Endodermal cell (in vitro differentiated cells): Measurements from ENCODE around the gene DOP1A. TPM values are rescaled to one million over a fixed set of nuclear protein-coding genes. Genes with fewer than 3 reads are reported as not detected.

Experiments
- DNase-seq: peaks from one replicate; pipeline ENCODE4 v3.0.0-alpha.2; 2017
- H3K27ac ChIP-seq: 2 replicates; pipeline ENCODE4 v1.5.1; 2013; ENCODE audit warnings: mild to moderate bottlenecking, low read depth, low read length, moderate library complexity
- H3K27me3 ChIP-seq: 2 replicates; pipeline ENCODE4 v1.6.1; 2013; ENCODE audit warnings: mild to moderate bottlenecking, low read length, moderate library complexity; ENCODE audit not compliant: insufficient read depth, control insufficient read depth, poor library complexity, severe bottlenecking
- H3K36me3 ChIP-seq: 2 replicates; pipeline ENCODE4 v1.7.0; 2013; ENCODE audit warnings: mild to moderate bottlenecking, low read length, moderate library complexity; ENCODE audit not compliant: control insufficient read depth, insufficient read depth
- H3K4me1 ChIP-seq: one replicate; pipeline ENCODE4 v1.7.0; 2013; ENCODE audit warnings: low read length; ENCODE audit not compliant: control insufficient read depth, insufficient read depth
- H3K4me3 ChIP-seq: 2 replicates; pipeline ENCODE4 v1.5.1; 2013; ENCODE audit warnings: mild to moderate bottlenecking, low read length, moderate library complexity
- H3K9ac ChIP-seq: 2 replicates; pipeline ENCODE4 v1.6.1; 2013; ENCODE audit warnings: mild to moderate bottlenecking, low read length, moderate library complexity; ENCODE audit not compliant: poor library complexity, severe bottlenecking; ENCODE audit errors: extremely low read depth
- H3K9me3 ChIP-seq: 2 replicates; pipeline ENCODE4 v1.6.1; 2013; ENCODE audit warnings: mild to moderate bottlenecking, low read length, moderate library complexity; ENCODE audit not compliant: control insufficient read depth
- H3K27ac Mint-ChIP-seq: 2 replicates; pipeline ENCODE4 v1.8.0; 2020; ENCODE audit warnings: mixed read lengths
- H3K27me3 Mint-ChIP-seq: 2 replicates; pipeline ENCODE4 v1.8.0; 2021; ENCODE audit warnings: mild to moderate bottlenecking, mixed read lengths; ENCODE audit not compliant: insufficient read depth
- H3K36me3 Mint-ChIP-seq: 2 replicates; pipeline ENCODE4 v1.8.0; 2020; ENCODE audit warnings: low read depth, mixed read lengths
- H3K4me1 Mint-ChIP-seq: 2 replicates; pipeline ENCODE4 v1.8.0; 2020; ENCODE audit warnings: mixed read lengths
- H3K4me3 Mint-ChIP-seq: 2 replicates; pipeline ENCODE4 v1.8.0; 2020; ENCODE audit warnings: mild to moderate bottlenecking, moderate library complexity, mixed read lengths
- H3K9me3 Mint-ChIP-seq: 2 replicates; pipeline ENCODE4 v1.8.0; 2020; ENCODE audit warnings: mild to moderate bottlenecking, mixed read lengths
- WGBS, 2 experiments: methylation state at CpG; one replicate each; pipeline versions ENCODE4 v1.1.5 to v1.1.7; 2013; ENCODE audit warnings: missing lambda C conversion rate in 2 of 2, mixed read lengths in 1 of 2; ENCODE audit not compliant: insufficient coverage in 1 of 2, insufficient read length in 1 of 2; 5-methylcytosine and 5-hydroxymethylcytosine counted together
- total RNA-seq, 2 donors: library from RNA; stranded (reverse); fragmentation: NEBNext Ultra II Directional in 1 of 2; extraction: Animal tissue kit (Norgen Biotek cat#: 25700) in 1 of 2; gene quantifications; 2 replicates in 1 of 2; 3 replicates in 1 of 2; pipeline ENCODE4 v1.2.1, GENCODE V29; 2021
- TF ChIP-seq, protein P1 (sequence below): fragments of 200-600 bp; sonication (generic); conservative IDR thresholded peaks from 2 replicates; pipeline ENCODE4 v1.5.0; 2021; ENCODE audit warnings: antibody characterized with exemption, mild to moderate bottlenecking

Gene DOP1A
- total RNA-seq, 2 donors from 2014 or later = 32.2 to 36.0 TPM

GRCh38 chr6:83069633-83070032, 2.2 kb downstream of the DOP1A start:
- H3K36me3 ChIP-seq = peaks cover 2% of the 10 kb centered on the region
- peak overlapping the region; percentile 74 for H3K4me3 Mint-ChIP-seq

DNA sequence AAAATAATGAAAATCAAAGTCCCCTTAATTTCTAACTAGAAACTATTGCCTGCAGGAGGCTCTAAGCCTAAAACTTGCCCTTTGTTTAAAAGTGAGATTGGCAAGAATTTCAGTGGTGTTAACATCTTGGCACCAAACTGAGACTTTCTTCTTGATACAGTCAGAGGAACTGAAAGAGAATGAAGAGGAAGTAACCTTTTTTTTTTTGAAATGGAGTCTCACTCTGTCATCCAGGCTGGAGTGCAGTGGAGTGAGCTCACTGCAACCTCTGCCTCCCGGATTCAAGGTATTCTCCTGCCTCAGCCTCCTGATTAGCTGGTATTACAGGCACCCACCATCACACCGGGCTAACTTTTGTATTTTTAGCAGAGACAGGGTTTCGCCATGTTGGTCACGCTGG, 3.6 kb downstream of the DOP1A start:
- DNase-seq = peak; percentile 45
- Mint-ChIP-seq H3K27me3 (no peaks in the 10 kb centered on the region), H3K4me1 (peaks cover 38% of the 10 kb centered on the region), H3K4me3 (peak overlapping the region; percentile 33), H3K36me3 (peaks cover 18% of the 10 kb centered on the region), H3K27ac (peak overlapping the region; percentile 80), H3K9me3 (peaks cover under 1% of the 10 kb centered on the region)
- TF ChIP-seq, protein P1, sequence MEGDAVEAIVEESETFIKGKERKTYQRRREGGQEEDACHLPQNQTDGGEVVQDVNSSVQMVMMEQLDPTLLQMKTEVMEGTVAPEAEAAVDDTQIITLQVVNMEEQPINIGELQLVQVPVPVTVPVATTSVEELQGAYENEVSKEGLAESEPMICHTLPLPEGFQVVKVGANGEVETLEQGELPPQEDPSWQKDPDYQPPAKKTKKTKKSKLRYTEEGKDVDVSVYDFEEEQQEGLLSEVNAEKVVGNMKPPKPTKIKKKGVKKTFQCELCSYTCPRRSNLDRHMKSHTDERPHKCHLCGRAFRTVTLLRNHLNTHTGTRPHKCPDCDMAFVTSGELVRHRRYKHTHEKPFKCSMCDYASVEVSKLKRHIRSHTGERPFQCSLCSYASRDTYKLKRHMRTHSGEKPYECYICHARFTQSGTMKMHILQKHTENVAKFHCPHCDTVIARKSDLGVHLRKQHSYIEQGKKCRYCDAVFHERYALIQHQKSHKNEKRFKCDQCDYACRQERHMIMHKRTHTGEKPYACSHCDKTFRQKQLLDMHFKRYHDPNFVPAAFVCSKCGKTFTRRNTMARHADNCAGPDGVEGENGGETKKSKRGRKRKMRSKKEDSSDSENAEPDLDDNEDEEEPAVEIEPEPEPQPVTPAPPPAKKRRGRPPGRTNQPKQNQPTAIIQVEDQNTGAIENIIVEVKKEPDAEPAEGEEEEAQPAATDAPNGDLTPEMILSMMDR = no peak
- Histone ChIP-seq H3K4me1 (peaks cover 4% of the 10 kb centered on the region), H3K27ac (no peak overlapping the region), H3K9ac (peak overlapping the region; percentile 7), H3K4me3 (no peak overlapping the region), H3K27me3 (no peaks in the 10 kb centered on the region), H3K36me3 (peaks cover 4% of the 10 kb centered on the region), H3K9me3 (no peaks in the 10 kb centered on the region)
- 83 to 85% methylated on average over 3 to 4 of the region's 4 CpGs for WGBS, 2 experiments

More at GRCh38 chr6:83069633-83070032, 2.2 kb downstream of the DOP1A start:
- H3K9me3 Mint-ChIP-seq = no peaks in the 10 kb centered on the region
- Histone ChIP-seq H3K4me3 (peak overlapping the region; percentile 86), H3K4me1 (peaks cover 4% of the 10 kb centered on the region), H3K27ac (no peak overlapping the region), H3K9ac (no peak overlapping the region), H3K27me3 (no peaks in the 10 kb centered on the region), H3K9me3 (no peaks in the 10 kb centered on the region)
- peaks cover 8% of the 10 kb centered on the region for H3K36me3 Mint-ChIP-seq
- no peak overlapping the region for H3K27ac Mint-ChIP-seq
- peaks cover 45% of the 10 kb centered on the region for H3K4me1 Mint-ChIP-seq
- H3K27me3 Mint-ChIP-seq = no peaks in the 10 kb centered on the region
- TF ChIP-seq, protein P1 = no peak
- no peak for DNase-seq

DNA sequence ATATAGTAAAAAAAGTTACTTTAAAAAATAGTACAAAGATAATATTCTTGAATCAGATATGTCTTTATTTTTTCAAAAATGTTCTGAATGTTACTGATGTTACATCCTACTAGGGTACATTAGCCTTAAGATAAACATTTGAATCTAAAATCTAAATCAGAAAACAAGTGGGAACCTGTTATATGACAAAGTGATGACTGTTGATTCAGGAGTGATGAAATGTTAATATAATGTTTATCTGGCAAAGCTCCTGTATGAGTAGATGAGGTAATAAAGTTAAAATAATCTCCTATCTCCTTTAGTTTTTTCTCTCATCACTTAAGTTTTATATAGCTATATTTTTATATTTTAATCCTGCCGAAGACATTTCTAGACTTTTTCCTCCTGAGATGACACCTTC, 4.2 kb downstream of the DOP1A start:
- no peaks in the 10 kb centered on the region for H3K27me3 ChIP-seq
- Mint-ChIP-seq H3K9me3 (peaks cover 6% of the 10 kb centered on the region), H3K36me3 (peaks cover 24% of the 10 kb centered on the region), H3K4me1 (peaks cover 36% of the 10 kb centered on the region), H3K27ac (peak overlapping the region; percentile 74), H3K4me3 (peak overlapping the region; percentile 23), H3K27me3 (no peaks in the 10 kb centered on the region)
- H3K4me3 ChIP-seq = peak overlapping the region; percentile 41
- TF ChIP-seq, protein P1 = no peak
- no peak overlapping the region for H3K9ac ChIP-seq
- H3K9me3 ChIP-seq = peaks cover 4% of the 10 kb centered on the region
- DNase-seq = no peak
- H3K27ac ChIP-seq = no peak overlapping the region
- peaks cover 9% of the 10 kb centered on the region for H3K36me3 ChIP-seq
- no CpG with 5 or more reads among the region's 1 CpG for WGBS, 2 experiments
- peaks cover 4% of the 10 kb centered on the region for H3K4me1 ChIP-seq
